Esophagus muscularis mucosa (tissue), 4 donors: ENCODE results near the gene CORO7.

ENCODE experiments used
- EP300 ChIP-seq: sonication (generic); formaldehyde crosslinking; IDR thresholded peaks from one replicate; pipeline ENCODE4 v1.6.1; 2017; ENCODE audit warnings: antibody characterized with exemption
- POLR2A ChIP-seq: fragments of 450-650 bp; IDR thresholded peaks from one replicate; pipeline ENCODE4 v1.6.1; 2017; ENCODE audit warnings: antibody characterized with exemption, moderate library complexity, mild to moderate bottlenecking, low read depth
- TF ChIP-seq, protein P1 (sequence below), 3 experiments: fragments of 200-600 bp in 2 of 3; fragments of 450-650 bp in 1 of 3; sonication (generic) in 2 of 3; IDR thresholded peaks; one replicate each; pipeline ENCODE4 v1.5.1; 2017 to 2019; ENCODE audit warnings: antibody characterized with exemption in 3 of 3, mild to moderate bottlenecking in 2 of 3, moderate library complexity in 1 of 3

DNA sequence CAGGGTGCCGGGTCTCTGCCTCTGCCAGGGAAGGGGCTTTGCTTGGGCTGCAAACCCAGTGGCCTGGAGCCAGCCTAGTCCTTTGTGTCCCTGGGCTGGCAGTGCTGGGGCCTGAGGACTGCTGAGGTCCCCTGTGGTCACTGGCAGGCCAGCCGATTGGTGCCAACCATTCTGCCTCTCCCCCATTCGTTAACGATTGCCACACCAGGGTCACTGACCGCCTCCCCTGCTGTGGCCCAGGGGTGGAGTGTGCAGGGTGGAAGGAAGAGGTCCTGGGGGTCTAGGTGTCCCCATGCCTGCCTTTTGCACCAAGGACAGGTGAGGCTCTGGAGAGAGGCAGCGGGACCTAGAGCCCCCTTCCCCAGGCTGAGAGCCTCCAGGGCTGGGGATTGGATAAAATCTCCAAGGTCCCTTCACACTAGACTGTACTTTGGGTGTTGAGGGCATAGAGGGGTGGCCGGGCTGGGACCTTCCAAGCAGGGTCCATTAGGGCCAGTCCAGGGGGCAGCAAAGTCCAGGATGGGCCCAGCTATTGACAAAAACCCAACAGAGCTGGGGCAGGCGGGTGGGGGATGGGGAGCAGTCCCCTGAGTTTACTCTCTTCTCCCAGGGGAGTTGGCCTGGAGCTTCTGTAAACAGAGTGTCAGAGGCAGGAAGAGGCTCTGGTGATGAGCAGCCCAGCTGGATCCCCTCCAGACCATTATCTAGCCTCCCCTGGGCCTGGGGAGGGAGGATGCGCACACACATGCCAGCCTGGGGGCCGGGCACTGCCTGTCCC, 43.6 kb downstream of the CORO7 start:
- TF ChIP-seq, protein P1, sequence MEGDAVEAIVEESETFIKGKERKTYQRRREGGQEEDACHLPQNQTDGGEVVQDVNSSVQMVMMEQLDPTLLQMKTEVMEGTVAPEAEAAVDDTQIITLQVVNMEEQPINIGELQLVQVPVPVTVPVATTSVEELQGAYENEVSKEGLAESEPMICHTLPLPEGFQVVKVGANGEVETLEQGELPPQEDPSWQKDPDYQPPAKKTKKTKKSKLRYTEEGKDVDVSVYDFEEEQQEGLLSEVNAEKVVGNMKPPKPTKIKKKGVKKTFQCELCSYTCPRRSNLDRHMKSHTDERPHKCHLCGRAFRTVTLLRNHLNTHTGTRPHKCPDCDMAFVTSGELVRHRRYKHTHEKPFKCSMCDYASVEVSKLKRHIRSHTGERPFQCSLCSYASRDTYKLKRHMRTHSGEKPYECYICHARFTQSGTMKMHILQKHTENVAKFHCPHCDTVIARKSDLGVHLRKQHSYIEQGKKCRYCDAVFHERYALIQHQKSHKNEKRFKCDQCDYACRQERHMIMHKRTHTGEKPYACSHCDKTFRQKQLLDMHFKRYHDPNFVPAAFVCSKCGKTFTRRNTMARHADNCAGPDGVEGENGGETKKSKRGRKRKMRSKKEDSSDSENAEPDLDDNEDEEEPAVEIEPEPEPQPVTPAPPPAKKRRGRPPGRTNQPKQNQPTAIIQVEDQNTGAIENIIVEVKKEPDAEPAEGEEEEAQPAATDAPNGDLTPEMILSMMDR (IDR thresholded peaks at IDR 0.05): no peak
- TF ChIP-seq POLR2A (no peak), EP300 (no peak)
